H1 (cell line): Measurements from ENCODE around the gene C3orf52. TPM values are rescaled to one million over a fixed set of nuclear protein-coding genes. Genes with fewer than 3 reads are reported as not detected.

ENCODE experiments used
- CTCF ChIA-PET: fragments of 300-600 bp; sonication (Branson Sonifier 250); formaldehyde crosslinking; loops from one replicate; lab custom pipeline; 2021; ENCODE audit not compliant: partially characterized antibody; lab: Charles Lee
- POLR2A ChIA-PET: fragments of 300-600 bp; sonication (Branson Sonifier 250); formaldehyde crosslinking; loops from one replicate; lab custom pipeline; 2021; ENCODE audit warnings: inconsistent platforms; ENCODE audit not compliant: partially characterized antibody; lab: Charles Lee
- DNase-seq, 2 experiments: peaks; one replicate each; pipeline versions ENCODE4 v3.0.0 to v3.0.0-alpha.2; 2010 to 2022; ENCODE audit warnings: low spot score in 2 of 2, low read depth in 1 of 2, mixed read lengths in 1 of 2
- FAIRE-seq: peaks from 2 replicates; lab custom pipeline; 2011; peaks lifted over from hg19 to GRCh38; lab: Jason Lieb, UNC
- H2AFZ ChIP-seq: 2 replicates; pipeline ENCODE4 v1.8.1; 2012; ENCODE audit warnings: low read length, inconsistent platforms
- H2AK5ac ChIP-seq: 2 replicates; pipeline ENCODE4 v1.6.1; 2013; ENCODE audit warnings: low read depth, low read length
- H2BK120ac ChIP-seq: replicated peaks from 2 replicates; pipeline ENCODE3; 2013; ENCODE audit warnings: low read depth, low read length, inconsistent platforms
- H2BK12ac ChIP-seq: 2 replicates; pipeline ENCODE4 v1.6.1; 2013; ENCODE audit warnings: low read depth, low read length
- H2BK15ac ChIP-seq: 2 replicates; pipeline ENCODE4 v1.6.1; 2013; ENCODE audit warnings: low read length
- H2BK20ac ChIP-seq: 2 replicates; pipeline ENCODE4 v1.6.1; 2013; ENCODE audit warnings: low read length
- H2BK5ac ChIP-seq: 2 replicates; pipeline ENCODE4 v1.6.1; 2013; ENCODE audit warnings: low read depth, low read length
- H3K14ac ChIP-seq: 2 replicates; pipeline ENCODE4 v1.6.1; 2013; ENCODE audit warnings: inconsistent platforms; ENCODE audit not compliant: insufficient read length
- H3K18ac ChIP-seq: 2 replicates; pipeline ENCODE4 v1.6.1; 2013; ENCODE audit warnings: low read length; ENCODE audit errors: extremely low read depth
- H3K23ac ChIP-seq: 2 replicates; pipeline ENCODE4 v1.6.1; 2013; ENCODE audit warnings: inconsistent platforms; ENCODE audit not compliant: insufficient read length
- H3K23me2 ChIP-seq: 2 replicates; pipeline ENCODE4 v1.6.1; 2013; ENCODE audit warnings: low read depth, low read length
- H3K27ac ChIP-seq: 2 replicates; pipeline ENCODE4 v1.6.1; 2011; ENCODE audit warnings: low read depth, low read length, inconsistent platforms
- H3K27me3 ChIP-seq, 4 experiments: replicated peaks in 1 of 4; 1 replicate in 1 of 4; 2 replicates in 3 of 4; pipeline versions ENCODE4 v1.6.1 to v1.8.1; 2011 to 2013; ENCODE audit warnings: low read length in 3 of 4, mild to moderate bottlenecking in 3 of 4, inconsistent platforms in 2 of 4, mixed read lengths in 2 of 4, moderate library complexity in 1 of 4; ENCODE audit not compliant: control insufficient read depth in 3 of 4, insufficient read depth in 3 of 4; ENCODE audit errors: extremely low read depth in 1 of 4
- H3K36me3 ChIP-seq, 4 experiments: 2 replicates each; pipeline versions ENCODE4 v1.6.1 to v1.8.1; 2011 to 2013; ENCODE audit warnings: mild to moderate bottlenecking in 4 of 4, low read length in 3 of 4, moderate library complexity in 2 of 4, control low read depth in 1 of 4, inconsistent platforms in 1 of 4; ENCODE audit not compliant: insufficient read depth in 4 of 4, control insufficient read depth in 2 of 4
- H3K4ac ChIP-seq: replicated peaks from 2 replicates; pipeline ENCODE3; 2013; ENCODE audit warnings: low read length, low read depth, mixed read lengths, inconsistent platforms; ENCODE audit not compliant: insufficient read length
- H3K4me1 ChIP-seq, 4 experiments: replicated peaks in 1 of 4; 1 replicate in 1 of 4; 2 replicates in 3 of 4; pipeline versions ENCODE4 v1.6.1 to v1.8.1; 2011 to 2013; ENCODE audit warnings: low read length in 3 of 4, inconsistent platforms in 2 of 4, mixed read lengths in 1 of 4; ENCODE audit not compliant: insufficient read depth in 4 of 4, control insufficient read depth in 3 of 4
- H3K4me2 ChIP-seq, 2 experiments: 2 replicates each; pipeline versions ENCODE4 v1.6.1 to v1.8.1; 2011 to 2013; ENCODE audit warnings: low read depth in 2 of 2, low read length in 2 of 2, control low read depth in 1 of 2, inconsistent platforms in 1 of 2, mild to moderate bottlenecking in 1 of 2; ENCODE audit not compliant: insufficient read depth in 1 of 2
- H3K4me3 ChIP-seq, 4 experiments: fragments of 200-600, 300-600 bp in 1 of 4; sonication (generic), shearing (Covaris generic), sonication (Bioruptor Twin) in 1 of 4; 2 replicates each; pipeline versions ENCODE4 v1.5.1 to v1.8.1; 2011 to 2016; ENCODE audit warnings: low read length in 4 of 4, low read depth in 3 of 4, control low read depth in 2 of 4, inconsistent platforms in 2 of 4, mild to moderate bottlenecking in 2 of 4, mixed read lengths in 1 of 4, moderate library complexity in 1 of 4; ENCODE audit not compliant: insufficient read depth in 2 of 4; ENCODE audit errors: extremely low read depth in 1 of 4
- H3K56ac ChIP-seq: replicated peaks from 2 replicates; pipeline ENCODE3; 2013; ENCODE audit warnings: low read depth, mild to moderate bottlenecking, mixed read lengths, low read length, inconsistent platforms; ENCODE audit not compliant: insufficient read length
- H3K79me1 ChIP-seq: 2 replicates; pipeline ENCODE4 v1.6.1; 2013; ENCODE audit warnings: low read depth, low read length, control low read depth
- H3K79me2 ChIP-seq, 2 experiments: 2 replicates each; pipeline versions ENCODE4 v1.6.1 to v1.8.1; 2012 to 2013; ENCODE audit warnings: low read length in 2 of 2, mild to moderate bottlenecking in 2 of 2, inconsistent platforms in 1 of 2; ENCODE audit not compliant: insufficient read depth in 2 of 2, control insufficient read depth in 1 of 2
- H3K9ac ChIP-seq, 4 experiments: replicated peaks in 1 of 4; 1 replicate in 1 of 4; 2 replicates in 3 of 4; pipeline versions ENCODE4 v1.6.1 to v1.8.1; 2011 to 2013; ENCODE audit warnings: low read depth in 3 of 4, low read length in 3 of 4, control low read depth in 2 of 4, mild to moderate bottlenecking in 2 of 4, moderate library complexity in 2 of 4, inconsistent platforms in 1 of 4; ENCODE audit errors: extremely low read depth in 1 of 4
- H3K9me3 ChIP-seq, 2 experiments: 2 replicates each; pipeline versions ENCODE4 v1.6.1 to v1.8.1; 2012 to 2013; ENCODE audit warnings: mild to moderate bottlenecking in 2 of 2, moderate library complexity in 2 of 2, control low read depth in 1 of 2, inconsistent platforms in 1 of 2, low read depth in 1 of 2, low read length in 1 of 2, mixed read lengths in 1 of 2; ENCODE audit not compliant: insufficient read depth in 2 of 2
- H4K20me1 ChIP-seq, 2 experiments: replicated peaks in 1 of 2; 2 replicates each; pipeline versions ENCODE3 to v1.8.1; 2011 to 2013; ENCODE audit warnings: inconsistent platforms in 2 of 2, low read length in 2 of 2, mild to moderate bottlenecking in 1 of 2; ENCODE audit not compliant: insufficient read depth in 2 of 2, control insufficient read depth in 1 of 2
- H4K5ac ChIP-seq: 2 replicates; pipeline ENCODE4 v1.6.1; 2013; ENCODE audit warnings: low read length, low read depth, mixed read lengths, inconsistent platforms; ENCODE audit not compliant: insufficient read length
- H4K8ac ChIP-seq: 2 replicates; pipeline ENCODE4 v1.8.0; 2013; ENCODE audit warnings: mild to moderate bottlenecking, moderate library complexity, low read length, inconsistent platforms; ENCODE audit not compliant: insufficient read depth; ENCODE audit errors: extremely low read depth
- H4K91ac ChIP-seq: replicated peaks from 2 replicates; pipeline ENCODE3; 2013; ENCODE audit warnings: low read length, mixed read lengths, inconsistent platforms; ENCODE audit not compliant: insufficient read length
- CBX8 ChIP-seq: fragments of 300-800, 300-1000 bp; sonication (generic); IDR thresholded peaks from 2 replicates; pipeline ENCODE4 v1.7.1; 2016; ENCODE audit warnings: low read depth, low read length, borderline replicate concordance
- CTCF ChIP-seq, 3 experiments: IDR thresholded peaks; 1 replicate in 2 of 3; 2 replicates in 1 of 3; pipeline versions ENCODE4 v1.5.1 to v1.6.1; 2011; ENCODE audit warnings: low read length in 3 of 3, mild to moderate bottlenecking in 3 of 3, inconsistent platforms in 2 of 3, low read depth in 1 of 3, moderate library complexity in 1 of 3; ENCODE audit not compliant: insufficient read depth in 1 of 3; ENCODE audit errors: control extremely low read depth in 1 of 3
- E2F6 ChIP-seq: IDR thresholded peaks from 2 replicates; pipeline ENCODE4 v1.6.1; 2012; ENCODE audit warnings: inconsistent platforms
- EP300 ChIP-seq, 2 experiments: IDR thresholded peaks; 1 replicate in 1 of 2; 2 replicates in 1 of 2; pipeline ENCODE4 v1.6.1; 2011 to 2012; ENCODE audit warnings: low read depth in 2 of 2, low read length in 2 of 2, mild to moderate bottlenecking in 2 of 2, borderline replicate concordance in 1 of 2, inconsistent platforms in 1 of 2, moderate library complexity in 1 of 2
- NANOG ChIP-seq: IDR thresholded peaks from 2 replicates; pipeline ENCODE4 v1.6.1; 2011; ENCODE audit warnings: low read length, low read depth, mild to moderate bottlenecking, inconsistent platforms; ENCODE audit not compliant: insufficient read depth, poor library complexity, severe bottlenecking
- POLR2A ChIP-seq, 2 experiments: IDR thresholded peaks; 1 replicate in 1 of 2; 2 replicates in 1 of 2; pipeline ENCODE4 v1.6.1; 2011; ENCODE audit warnings: low read depth in 2 of 2, low read length in 2 of 2, mild to moderate bottlenecking in 2 of 2; ENCODE audit errors: control extremely low read depth in 1 of 2
- POU5F1 ChIP-seq: IDR thresholded peaks from 2 replicates; pipeline ENCODE4 v1.6.1; 2011; ENCODE audit warnings: low read depth, mild to moderate bottlenecking, low read length, moderate library complexity
- SIRT6 ChIP-seq: IDR thresholded peaks from one replicate; pipeline ENCODE4 v1.7.1; 2012; ENCODE audit warnings: low read length, inconsistent platforms
- SRF ChIP-seq: IDR thresholded peaks from 2 replicates; pipeline ENCODE4 v1.6.1; 2011; ENCODE audit warnings: mild to moderate bottlenecking, low read depth, low read length, moderate library complexity
- ZNF274 ChIP-seq: IDR thresholded peaks from 2 replicates; pipeline ENCODE4 v1.7.0; 2012; ENCODE audit warnings: low read length, borderline replicate concordance; ENCODE audit errors: extremely low read depth
- WGBS, 2 experiments: shearing (Covaris generic) in 1 of 2; methylation state at CpG; one replicate each; pipeline versions ENCODE4 v1.1.6 to v1.1.7; 2013 to 2015; ENCODE audit warnings: low lambda C conversion rate in 2 of 2, mixed read lengths in 2 of 2, inconsistent platforms in 1 of 2, low coverage in 1 of 2, missing lambda C conversion rate in 1 of 2; ENCODE audit not compliant: insufficient replicate concordance in 2 of 2, insufficient coverage in 1 of 2, insufficient read length in 1 of 2; ENCODE audit errors: extremely low coverage in 1 of 2, missing lambda C conversion rate in 1 of 2; 5-methylcytosine and 5-hydroxymethylcytosine counted together
- polyA plus RNA-seq, 7 experiments: library from polyadenylated mRNA; depleted of rRNA in 3 of 7; stranded (reverse) in 5 of 7; unstranded in 2 of 7; fragments of >200 nt in 5 of 7; fragments of 200-250 nt in 2 of 7; gene quantifications; 1 replicate in 5 of 7; 2 replicates in 1 of 7; 4 replicates in 1 of 7; pipeline versions ENCODE4 v1.2.1 to v1.2.3, GENCODE V29; 2011 to 2013; ENCODE audit warnings: missing spikeins in 2 of 7, mixed read lengths in 2 of 7
- total RNA-seq: library from RNA; stranded (reverse); fragmentation: NEBNext Ultra II Directional; extraction: Animal tissue kit (Norgen Biotek cat#: 25700); gene quantifications from 2 replicates; pipeline ENCODE4 v1.2.1, GENCODE V29; 2021

C3orf52 gene
- total and polyA plus RNA-seq, 2 of the 8 experiments (the other 6 are each of a cell fraction or from before 2014, with no cell fraction given), result 9.7 to 13.1 TPM

GRCh38 chr3:112101916-112102315 lies 15.7 kb downstream of the C3orf52 start:
- H3K4me1 ChIP-seq, result no peaks in the 10 kb centered on the region
- POLR2A ChIA-PET, result no interaction called here
- H3K27ac ChIP-seq, result no peak overlapping the region
- no peak overlapping the region for H2BK12ac ChIP-seq
- H2AFZ ChIP-seq, result no peak overlapping the region
- peaks cover 0 to 4% (median 0%) of the 10 kb centered on the region in 4 experiments; a peak in 3 of 8 replicates for H3K36me3 ChIP-seq
- DNase-seq, result no peak
- CTCF ChIA-PET, result interaction anchor here (0.6 to 2.1 kb wide), 5 partner anchors 10 to 244 kb away, joined by 3 to 6 read pairs (median 3); no protein-coding TSS in a partner anchor
- 91% methylated on average over 2 of the region's 2 CpGs; no CpG with 5 or more reads in 1 of the 2 experiments for WGBS, 2 experiments
- no peaks in the 10 kb centered on the region for H3K23me2 ChIP-seq
- H4K20me1 ChIP-seq, result no peaks in the 10 kb centered on the region
- no peak overlapping the region for H4K5ac ChIP-seq
- H2AK5ac ChIP-seq, result no peak overlapping the region
- no peak overlapping the region for H4K8ac ChIP-seq
- no peak overlapping the region for H4K91ac ChIP-seq
- H3K79me1 ChIP-seq, result no peaks in the 10 kb centered on the region
- H3K4ac ChIP-seq, result no peak overlapping the region
- no peak overlapping the region for H2BK20ac ChIP-seq
- no peak for FAIRE-seq
- no peak overlapping the region for H3K4me3 ChIP-seq
- H3K9ac ChIP-seq, result no peak overlapping the region
- no peak overlapping the region for H3K56ac ChIP-seq
- H3K18ac ChIP-seq, result no peak overlapping the region
- no peak overlapping the region for H3K4me2 ChIP-seq
- H3K79me2 ChIP-seq, result no peaks in the 10 kb centered on the region
- H3K9me3 ChIP-seq, result no peaks in the 10 kb centered on the region
- no peak overlapping the region for H3K23ac ChIP-seq
- no peak overlapping the region for H3K14ac ChIP-seq
- no peak overlapping the region for H2BK5ac ChIP-seq
- H2BK15ac ChIP-seq, result no peak overlapping the region
- no peaks in the 10 kb centered on the region for H3K27me3 ChIP-seq
- H2BK120ac ChIP-seq, result no peak overlapping the region
- no peak for TF ChIP-seq POU5F1
- no peak for TF ChIP-seq E2F6
- TF ChIP-seq CTCF (IDR thresholded peaks at IDR 0.05; ENCODE audit: control extremely low read depth in 1 of 3, insufficient read depth in 1 of 3, low read depth in 1 of 3, low read length in 3 of 3), result no peak
- no peak for TF ChIP-seq SIRT6
- no peak for TF ChIP-seq ZNF274
- no peak for TF ChIP-seq CBX8
- TF ChIP-seq NANOG, result no peak
- no peak for TF ChIP-seq EP300 (IDR thresholded peaks at IDR 0.05; ENCODE audit: borderline replicate concordance in 1 of 2, low read depth in 2 of 2, low read length in 2 of 2)
- no peak for TF ChIP-seq POLR2A (IDR thresholded peaks at IDR 0.05; ENCODE audit: control extremely low read depth in 1 of 2, low read depth in 2 of 2, low read length in 2 of 2)
- no peak for TF ChIP-seq SRF
